BJ (cell line): ENCODE results near the gene PCED1B. TPM values are rescaled to one million over a fixed set of nuclear protein-coding genes. Genes with fewer than 3 reads are reported as not detected.

Source experiments
- CTCF ChIA-PET: fragments of 350-600 bp; formaldehyde crosslinking; extraction: SDS; loops from one replicate; lab custom pipeline; 2021; ENCODE audit warnings: antibody characterized with exemption, inconsistent platforms; lab: Yijun Ruan, JAX
- POLR2A ChIA-PET: fragments of 300-600 bp; sonication (Branson Sonifier 250); formaldehyde crosslinking; extraction: SDS; loops from one replicate; lab custom pipeline; 2021; ENCODE audit warnings: antibody characterized with exemption; lab: Charles Lee
- DNase-seq: peaks from one replicate; pipeline ENCODE4 v3.0.0-alpha.2; 2011; ENCODE audit warnings: low read depth
- H3K27me3 ChIP-seq: 2 replicates; pipeline ENCODE4 v1.6.0; 2011; ENCODE audit warnings: low read length; ENCODE audit not compliant: control insufficient read depth, insufficient read depth
- H3K36me3 ChIP-seq: 2 replicates; pipeline ENCODE4 v1.5.1; 2011; ENCODE audit warnings: low read length; ENCODE audit not compliant: control insufficient read depth, insufficient read depth
- H3K4me3 ChIP-seq: 2 replicates; pipeline ENCODE4 v1.5.1; 2011; ENCODE audit warnings: low read depth, mild to moderate bottlenecking, control low read depth, low read length
- CTCF ChIP-seq: IDR thresholded peaks from 2 replicates; pipeline ENCODE4 v1.5.1; 2011; ENCODE audit warnings: low read depth, mild to moderate bottlenecking, control low read depth, inconsistent platforms, low read length, moderate library complexity; ENCODE audit not compliant: insufficient read depth
- polyA plus RNA-seq: library from polyadenylated mRNA; depleted of rRNA; stranded (reverse); fragments of >200 nt; gene quantifications from 2 replicates; pipeline ENCODE4 v1.2.3, GENCODE V29; 2011

PCED1B gene
- polyA plus RNA-seq, 1 experiment = 7.8 TPM

GRCh38 chr12:47249719-47250357, 170.4 kb downstream of the PCED1B start:
- no peak overlapping the region for H3K4me3 ChIP-seq
- no peak for TF ChIP-seq CTCF
- POLR2A ChIA-PET = no interaction called here
- CTCF ChIA-PET = no interaction called here
- H3K36me3 ChIP-seq = no peaks in the 10 kb centered on the region
- no peaks in the 10 kb centered on the region for H3K27me3 ChIP-seq
- DNase-seq = no peak

DNA sequence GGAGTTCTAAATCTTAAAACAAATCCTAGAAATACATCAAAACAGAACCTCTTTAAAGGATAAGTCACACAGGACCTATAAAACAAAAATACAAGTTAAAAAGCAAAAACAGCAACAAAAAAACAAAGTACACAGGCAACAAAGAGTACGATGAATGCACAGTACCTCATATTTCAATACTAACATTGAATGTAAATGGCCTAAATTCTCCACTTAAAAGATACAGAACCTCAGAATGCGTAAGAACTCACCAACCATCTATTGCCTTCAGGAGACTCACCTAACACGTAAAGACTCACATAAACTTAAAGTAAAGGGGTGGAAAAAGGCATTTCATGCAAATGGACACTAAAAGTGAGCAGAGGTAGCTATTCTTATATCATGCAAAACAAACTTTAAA, 172.5 kb downstream of the PCED1B start:
- Histone ChIP-seq H3K36me3 (no peaks in the 10 kb centered on the region), H3K27me3 (no peaks in the 10 kb centered on the region), H3K4me3 (no peak overlapping the region)
- ChIA-PET CTCF (interaction anchor here (0.9 to 1.0 kb wide), 2 partner anchors 9 to 145 kb away, joined by 3 read pairs; no protein-coding TSS in a partner anchor), POLR2A (no interaction called here)
- no peak for TF ChIP-seq CTCF
- DNase-seq = no peak

- no peak for TF ChIP-seq CTCF
- POLR2A ChIA-PET = no interaction called here
- Histone ChIP-seq H3K36me3 (no peaks in the 10 kb centered on the region), H3K27me3 (no peaks in the 10 kb centered on the region), H3K4me3 (no peak overlapping the region)
- CTCF ChIA-PET = no interaction called here
- DNase-seq = no peak
These were observed 185.5 kb downstream of the PCED1B start for GRCh38 chr12:47264951-47265350.

GRCh38 chr12:47265391-47265790, 186.0 kb downstream of the PCED1B start:
- no peaks in the 10 kb centered on the region for H3K27me3 ChIP-seq
- TF ChIP-seq CTCF = no peak
- no peaks in the 10 kb centered on the region for H3K36me3 ChIP-seq
- no peak for DNase-seq
- CTCF ChIA-PET = no interaction called here
- H3K4me3 ChIP-seq = no peak overlapping the region
- POLR2A ChIA-PET = no interaction called here

DNA sequence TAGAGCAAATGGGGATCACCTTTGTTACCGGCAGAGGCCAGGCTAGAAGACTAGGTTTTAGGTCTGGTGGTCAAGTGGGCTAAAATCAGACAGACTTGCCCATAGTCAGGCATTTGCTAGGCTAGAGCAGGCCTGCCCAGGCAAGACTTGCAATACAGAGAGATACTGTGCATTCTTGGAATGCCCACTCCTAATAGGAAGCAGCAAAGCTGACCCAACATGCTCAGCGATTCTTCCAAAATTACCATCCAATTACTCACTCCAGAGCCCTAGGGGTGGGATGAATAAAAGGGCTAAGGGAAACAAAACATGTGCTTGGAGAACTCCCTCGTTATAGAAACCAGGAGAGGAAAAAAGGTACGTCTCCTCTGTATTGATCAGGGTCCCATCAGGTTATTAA, 188.2 kb downstream of the PCED1B start:
- H3K36me3 ChIP-seq = no peaks in the 10 kb centered on the region
- no peaks in the 10 kb centered on the region for H3K27me3 ChIP-seq
- TF ChIP-seq CTCF = no peak
- no peak for DNase-seq
- CTCF ChIA-PET = interaction anchor here (0.8 to 1.3 kb wide), 2 partner anchors 17 to 28 kb away, joined by 3 to 4 read pairs; no protein-coding TSS in a partner anchor
- no peak overlapping the region for H3K4me3 ChIP-seq
- POLR2A ChIA-PET = no interaction called here
